C4-2B (cell line): ENCODE measurements around the gene TBL1XR1.

Experiments
- CTCF ChIP-seq: fragments of 450-650 bp; conservative IDR thresholded peaks from 2 replicates; pipeline ENCODE4 v1.5.1; 2017; ENCODE audit warnings: mild to moderate bottlenecking
- ZFX ChIP-seq: fragments of 450-650 bp; IDR thresholded peaks from 2 replicates; pipeline ENCODE4 v1.6.1; 2017

- TF ChIP-seq CTCF = no peak
- TF ChIP-seq ZFX = no peak
Measured at GRCh38 chr3:177133860-177134815, 63.1 kb downstream of the TBL1XR1 start.
